IMR-90 (cell line): ENCODE data around the gene QPRT. TPM values are rescaled to one million over a fixed set of nuclear protein-coding genes. Genes with fewer than 3 reads are reported as not detected.

Experiments used
- ATAC-seq: fragments of 200-7000 bp; cut with Tn5 transposase; 2 replicates; pipeline ENCODE4 v1.9.1; 2020; ENCODE audit warnings: low read depth, mild to moderate bottlenecking, moderate library complexity
- BruUV-seq: library from RNA; stranded (reverse); fragments of 400-500 nt; replicated peaks from 2 replicates; lab custom pipeline; 2021; lab: Mats Ljungman, UMichigan
- CTCF ChIA-PET: fragments of 300-600 bp; formaldehyde crosslinking; extraction: SDS; loops from one replicate; lab custom pipeline; 2021; ENCODE audit warnings: antibody characterized with exemption; lab: Yijun Ruan, JAX
- POLR2A ChIA-PET: fragments of 300-600 bp; sonication (Branson Sonifier 250); formaldehyde crosslinking; loops from one replicate; lab custom pipeline; 2022; ENCODE audit warnings: antibody characterized with exemption; ENCODE audit not compliant: unreplicated experiment; lab: Charles Lee
- DNase-seq: peaks from one replicate; pipeline ENCODE4 v3.0.0; 2013
- H2AFZ ChIP-seq: replicated peaks from 2 replicates; pipeline ENCODE3; 2013; ENCODE audit warnings: low read length, mild to moderate bottlenecking; ENCODE audit not compliant: poor library complexity
- H2AK5ac ChIP-seq: 2 replicates; pipeline ENCODE4 v1.6.1; 2013; ENCODE audit warnings: low read depth, low read length, inconsistent platforms
- H2AK9ac ChIP-seq: replicated peaks from 2 replicates; pipeline ENCODE3; 2013; ENCODE audit warnings: mild to moderate bottlenecking, low read depth, low read length, moderate library complexity; ENCODE audit not compliant: poor library complexity
- H2BK120ac ChIP-seq: 2 replicates; pipeline ENCODE4 v1.6.1; 2013; ENCODE audit warnings: low read depth, low read length, inconsistent platforms
- H2BK15ac ChIP-seq: 3 replicates; pipeline ENCODE4 v1.6.1; 2013; ENCODE audit warnings: low read depth, low read length, inconsistent platforms
- H2BK20ac ChIP-seq: 2 replicates; pipeline ENCODE4 v1.6.1; 2013; ENCODE audit warnings: low read depth, mild to moderate bottlenecking, inconsistent platforms, low read length, moderate library complexity
- H2BK5ac ChIP-seq: 2 replicates; pipeline ENCODE4 v1.6.1; 2013; ENCODE audit warnings: mild to moderate bottlenecking, low read depth, low read length, inconsistent platforms; ENCODE audit not compliant: poor library complexity, severe bottlenecking
- H3K14ac ChIP-seq: replicated peaks from 2 replicates; pipeline ENCODE4 v1.6.1; 2013; ENCODE audit warnings: low read depth, low read length, inconsistent platforms
- H3K18ac ChIP-seq: 2 replicates; pipeline ENCODE4 v1.6.1; 2013; ENCODE audit warnings: low read depth, low read length, control low read depth
- H3K23ac ChIP-seq: 2 replicates; pipeline ENCODE4 v1.6.1; 2013; ENCODE audit warnings: low read depth, low read length, inconsistent platforms
- H3K27ac ChIP-seq: 2 replicates; pipeline ENCODE4 v1.5.1; 2013; ENCODE audit warnings: mild to moderate bottlenecking, control low read depth, low read length; ENCODE audit not compliant: insufficient read depth
- H3K27me3 ChIP-seq: 2 replicates; pipeline ENCODE4 v1.6.1; 2013; ENCODE audit warnings: low read length; ENCODE audit not compliant: control insufficient read depth, insufficient read depth
- H3K36me3 ChIP-seq: 2 replicates; pipeline ENCODE4 v1.6.1; 2013; ENCODE audit warnings: low read length, mixed read lengths; ENCODE audit not compliant: control insufficient read depth, insufficient read depth
- H3K4ac ChIP-seq: 2 replicates; pipeline ENCODE4 v1.6.1; 2013; ENCODE audit warnings: low read depth, low read length, inconsistent platforms
- H3K4me1 ChIP-seq: 2 replicates; pipeline ENCODE4 v1.6.1; 2013; ENCODE audit warnings: low read length, mixed read lengths; ENCODE audit not compliant: control insufficient read depth, insufficient read depth
- H3K4me2 ChIP-seq: 2 replicates; pipeline ENCODE4 v1.6.1; 2013; ENCODE audit warnings: low read depth, mild to moderate bottlenecking, control low read depth, low read length, moderate library complexity
- H3K4me3 ChIP-seq: 2 replicates; pipeline ENCODE4 v1.5.1; 2013; ENCODE audit warnings: low read depth, mild to moderate bottlenecking, control low read depth, low read length, moderate library complexity; ENCODE audit not compliant: insufficient read depth
- H3K56ac ChIP-seq: 2 replicates; pipeline ENCODE4 v1.6.1; 2013; ENCODE audit warnings: low read length, inconsistent platforms; ENCODE audit not compliant: insufficient read depth; ENCODE audit errors: extremely low read depth
- H3K79me1 ChIP-seq, 2 experiments: 2 replicates each; pipeline ENCODE4 v1.6.1; 2013; ENCODE audit warnings: low read length in 2 of 2, inconsistent platforms in 1 of 2, low read depth in 1 of 2
- H3K9ac ChIP-seq: 2 replicates; pipeline ENCODE4 v1.6.1; 2013; ENCODE audit warnings: low read depth, low read length, control low read depth
- H3K9me1 ChIP-seq: 2 replicates; pipeline ENCODE4 v1.6.1; 2013; ENCODE audit warnings: low read length, inconsistent platforms; ENCODE audit not compliant: insufficient read depth
- H3K9me3 ChIP-seq: 2 replicates; pipeline ENCODE4 v1.6.1; 2013; ENCODE audit warnings: low read length; ENCODE audit not compliant: control insufficient read depth, insufficient read depth
- H4K20me1 ChIP-seq: 2 replicates; pipeline ENCODE4 v1.6.1; 2013; ENCODE audit warnings: low read length, inconsistent platforms; ENCODE audit not compliant: insufficient read depth
- H4K5ac ChIP-seq: 2 replicates; pipeline ENCODE4 v1.6.1; 2013; ENCODE audit warnings: mild to moderate bottlenecking, low read depth, low read length, control low read depth
- H4K8ac ChIP-seq, 2 experiments: 2 replicates each; pipeline ENCODE4 v1.6.1; 2013; ENCODE audit warnings: low read depth in 2 of 2, low read length in 2 of 2, control low read depth in 1 of 2, inconsistent platforms in 1 of 2
- H4K91ac ChIP-seq: 2 replicates; pipeline ENCODE4 v1.6.1; 2013; ENCODE audit warnings: low read depth, low read length, inconsistent platforms; ENCODE audit not compliant: insufficient read depth
- CEBPB ChIP-seq: IDR thresholded peaks from 2 replicates; pipeline ENCODE4 v1.6.1; 2012; ENCODE audit warnings: low read depth, low read length, improper control_type of control experiment
- CHD1 ChIP-seq: IDR thresholded peaks from 2 replicates; pipeline ENCODE4 v1.6.1; 2012; ENCODE audit warnings: low read depth, low read length, improper control_type of control experiment
- NFE2L2 ChIP-seq: fragments of 150-350 bp; IDR thresholded peaks from 2 replicates; pipeline ENCODE4 v1.6.1; 2016; ENCODE audit warnings: low read depth, mild to moderate bottlenecking, low read length
- POLR2A ChIP-seq: IDR thresholded peaks from 2 replicates; pipeline ENCODE4 v1.6.1; 2012; ENCODE audit warnings: mild to moderate bottlenecking, low read depth, low read length
- RAD21 ChIP-seq: IDR thresholded peaks from 2 replicates; pipeline ENCODE4 v1.6.1; 2012; ENCODE audit warnings: low read length, improper control_type of control experiment
- RCOR1 ChIP-seq: IDR thresholded peaks from 2 replicates; pipeline ENCODE4 v1.6.1; 2012; ENCODE audit warnings: mild to moderate bottlenecking, low read length, improper control_type of control experiment; ENCODE audit not compliant: insufficient replicate concordance
- WGBS, 2 experiments: methylation state at CpG; one replicate each; pipeline versions ENCODE4 v1.1.5 to v1.1.7; 2013; ENCODE audit warnings: missing lambda C conversion rate in 2 of 2; ENCODE audit not compliant: insufficient read length in 1 of 2; ENCODE audit errors: extremely low coverage in 2 of 2; 5-methylcytosine and 5-hydroxymethylcytosine counted together
- dilution Hi-C: fragments of 300-500 bp; cut with HindIII; formaldehyde crosslinking; loops from one replicate; pipeline ENCODE4 v1.14.3; 2018; ENCODE audit warnings: low sequenced_read_pairs; ENCODE audit not compliant: unreplicated experiment
- in situ Hi-C: fragments of 300-500 bp; cut with MboI; formaldehyde crosslinking; loops from 3 replicates; pipeline ENCODE4 v1.14.3; 2019; ENCODE audit warnings: low sequenced_read_pairs, inconsistent platforms, mixed read lengths
- intact Hi-C: fragments of 100-400 bp; cut with micrococcal nuclease; formaldehyde crosslinking; loops from 2 replicates; pipeline ENCODE4 v1.10.0; 2022
- polyA plus RNA-seq, 3 experiments: library from polyadenylated mRNA; depleted of rRNA; stranded (reverse); fragments of >200 nt; gene quantifications; 2 replicates each; pipeline ENCODE4 v1.2.3, GENCODE V29; 2012; ENCODE audit warnings: low replicate concordance in 1 of 3
- total RNA-seq: library from RNA; depleted of rRNA; stranded (reverse); fragments of >200 nt; gene quantifications from 2 replicates; pipeline ENCODE4 v1.2.3, GENCODE V29; 2012
- TF ChIP-seq, protein P1 (sequence below): fragments of 150-350 bp; IDR thresholded peaks from 2 replicates; pipeline ENCODE4 v1.6.1; 2017; ENCODE audit warnings: mild to moderate bottlenecking, antibody characterized with exemption, low read length, low read depth

Gene QPRT
- total and polyA plus RNA-seq, 2 of the 4 experiments (the other 2 are of a cell fraction) = 3.4 to 6.3 TPM

DNA sequence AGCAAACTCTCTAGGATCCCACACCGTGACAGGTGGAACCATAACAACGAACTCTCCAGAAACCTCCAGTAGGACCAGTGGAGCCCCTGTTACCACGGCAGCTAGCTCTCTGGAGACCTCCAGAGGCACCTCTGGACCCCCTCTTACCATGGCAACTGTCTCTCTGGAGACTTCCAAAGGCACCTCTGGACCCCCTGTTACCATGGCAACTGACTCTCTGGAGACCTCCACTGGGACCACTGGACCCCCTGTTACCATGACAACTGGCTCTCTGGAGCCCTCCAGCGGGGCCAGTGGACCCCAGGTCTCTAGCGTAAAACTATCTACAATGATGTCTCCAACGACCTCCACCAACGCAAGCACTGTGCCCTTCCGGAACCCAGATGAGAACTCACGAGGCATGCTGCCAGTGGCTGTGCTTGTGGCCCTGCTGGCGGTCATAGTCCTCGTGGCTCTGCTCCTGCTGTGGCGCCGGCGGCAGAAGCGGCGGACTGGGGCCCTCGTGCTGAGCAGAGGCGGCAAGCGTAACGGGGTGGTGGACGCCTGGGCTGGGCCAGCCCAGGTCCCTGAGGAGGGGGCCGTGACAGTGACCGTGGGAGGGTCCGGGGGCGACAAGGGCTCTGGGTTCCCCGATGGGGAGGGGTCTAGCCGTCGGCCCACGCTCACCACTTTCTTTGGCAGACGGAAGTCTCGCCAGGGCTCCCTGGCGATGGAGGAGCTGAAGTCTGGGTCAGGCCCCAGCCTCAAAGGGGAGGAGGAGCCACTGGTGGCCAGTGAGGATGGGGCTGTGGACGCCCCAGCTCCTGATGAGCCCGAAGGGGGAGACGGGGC lies 14.7 kb upstream of the QPRT start:
- Histone ChIP-seq H4K8ac (no peak overlapping the region), H4K20me1 (no peaks in the 10 kb centered on the region), H3K36me3 (no peaks in the 10 kb centered on the region), H3K23ac (no peak overlapping the region), H2BK20ac (no peak overlapping the region), H2BK120ac (no peak overlapping the region), H3K9me1 (peaks cover 2% of the 10 kb centered on the region; the same call in 1 of the 2 replicates), H3K9me3 (no peaks in the 10 kb centered on the region), H2AFZ (no peak overlapping the region), H3K27ac (no peak overlapping the region), H2AK5ac (no peak overlapping the region), H3K79me1 (no peaks in the 10 kb centered on the region), H2AK9ac (no peak overlapping the region), H3K14ac (no peak overlapping the region), H3K18ac (no peak overlapping the region), H4K5ac (no peak overlapping the region), H2BK5ac (no peak overlapping the region), H3K4me1 (no peaks in the 10 kb centered on the region; the same call in 1 of the 2 replicates), H3K4me3 (no peak overlapping the region), H3K27me3 (peaks cover 12% of the 10 kb centered on the region; the same call in 1 of the 2 replicates), H3K9ac (no peak overlapping the region), H2BK15ac (no peak overlapping the region), H3K56ac (no peak overlapping the region), H4K91ac (no peak overlapping the region), H3K4me2 (no peak overlapping the region), H3K4ac (no peak overlapping the region)
- in situ Hi-C loops (no loop called here), dilution Hi-C loops (no loop called here), intact Hi-C loops (no loop called here)
- ChIA-PET CTCF (no interaction called here), POLR2A (no interaction called here)
- no TSS peak for BruUV-seq
- TF ChIP-seq NFE2L2 (no peak), CHD1 (no peak), RAD21 (no peak), CEBPB (no peak), POLR2A (no peak), RCOR1 (no peak)
- TF ChIP-seq, protein P1, sequence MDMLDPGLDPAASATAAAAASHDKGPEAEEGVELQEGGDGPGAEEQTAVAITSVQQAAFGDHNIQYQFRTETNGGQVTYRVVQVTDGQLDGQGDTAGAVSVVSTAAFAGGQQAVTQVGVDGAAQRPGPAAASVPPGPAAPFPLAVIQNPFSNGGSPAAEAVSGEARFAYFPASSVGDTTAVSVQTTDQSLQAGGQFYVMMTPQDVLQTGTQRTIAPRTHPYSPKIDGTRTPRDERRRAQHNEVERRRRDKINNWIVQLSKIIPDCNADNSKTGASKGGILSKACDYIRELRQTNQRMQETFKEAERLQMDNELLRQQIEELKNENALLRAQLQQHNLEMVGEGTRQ = no peak
- ATAC-seq = no peak
- WGBS, 2 experiments = 90% methylated on average over 15 of the region's 35 CpGs; no CpG with 5 or more reads in 1 of the 2 experiments
- no peak for DNase-seq
